GM21447 (cell line): ENCODE results near the gene MED16.

Source experiments
- ATAC-seq: cut with Tn5 transposase; IDR thresholded peaks from one replicate; pipeline ENCODE4 v1.9.1; 2021; ENCODE audit not compliant: unreplicated experiment

MED16 gene

DNA sequence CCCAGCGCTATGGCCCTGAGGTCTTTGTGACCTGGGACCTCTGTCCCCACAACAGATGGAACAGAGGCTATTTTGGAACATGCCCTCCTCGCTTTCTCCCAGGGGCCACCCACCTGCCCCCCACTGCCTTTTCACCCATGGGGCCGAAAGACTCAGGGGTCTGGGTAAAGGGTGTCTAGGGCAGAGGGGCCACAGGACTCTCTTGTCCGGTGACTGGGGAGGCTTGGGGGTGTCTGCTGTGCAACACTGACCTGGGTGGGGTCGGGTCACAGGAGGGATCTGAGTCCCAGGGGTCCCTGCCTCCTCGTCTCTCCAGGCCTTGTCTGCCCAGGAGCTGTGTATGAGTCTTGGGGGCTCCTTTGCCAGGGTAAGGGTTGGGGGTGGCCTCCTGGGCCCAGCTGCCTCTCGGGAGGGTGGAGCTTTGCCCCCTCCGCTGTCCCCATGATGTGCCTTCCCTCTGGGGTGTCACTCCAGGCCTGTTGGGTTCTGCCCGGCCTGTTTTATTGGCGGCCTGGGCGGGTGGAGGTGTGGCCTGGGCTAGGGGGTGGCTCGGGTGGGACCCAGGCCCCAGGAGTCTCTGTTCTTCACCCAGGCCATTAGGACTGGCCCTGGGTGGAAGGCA, 34.9 kb upstream of the MED16 start:
- ATAC-seq = no peak

DNA sequence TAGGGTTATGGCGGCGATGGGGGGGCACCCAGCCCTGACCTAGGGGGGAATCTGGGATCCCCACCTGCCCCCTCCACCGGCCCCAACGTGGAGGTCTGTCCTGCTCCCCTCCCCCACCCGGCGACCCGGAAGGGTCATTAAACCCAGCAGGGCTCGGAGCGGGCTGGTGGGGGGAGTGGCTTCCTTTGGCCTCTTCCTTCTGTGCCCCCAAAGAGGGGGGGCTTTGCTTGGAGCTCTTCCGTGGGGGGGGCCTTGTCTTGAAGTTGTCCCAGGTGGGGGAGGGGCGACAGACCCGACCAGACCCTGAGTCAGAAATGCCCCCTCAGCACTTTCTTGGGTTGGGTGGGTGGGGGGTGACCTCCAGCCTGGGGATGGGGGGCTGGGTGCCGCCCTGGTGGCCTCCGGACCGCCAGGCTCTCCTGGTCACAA, 34.4 kb upstream of the MED16 start:
- no peak for ATAC-seq

DNA sequence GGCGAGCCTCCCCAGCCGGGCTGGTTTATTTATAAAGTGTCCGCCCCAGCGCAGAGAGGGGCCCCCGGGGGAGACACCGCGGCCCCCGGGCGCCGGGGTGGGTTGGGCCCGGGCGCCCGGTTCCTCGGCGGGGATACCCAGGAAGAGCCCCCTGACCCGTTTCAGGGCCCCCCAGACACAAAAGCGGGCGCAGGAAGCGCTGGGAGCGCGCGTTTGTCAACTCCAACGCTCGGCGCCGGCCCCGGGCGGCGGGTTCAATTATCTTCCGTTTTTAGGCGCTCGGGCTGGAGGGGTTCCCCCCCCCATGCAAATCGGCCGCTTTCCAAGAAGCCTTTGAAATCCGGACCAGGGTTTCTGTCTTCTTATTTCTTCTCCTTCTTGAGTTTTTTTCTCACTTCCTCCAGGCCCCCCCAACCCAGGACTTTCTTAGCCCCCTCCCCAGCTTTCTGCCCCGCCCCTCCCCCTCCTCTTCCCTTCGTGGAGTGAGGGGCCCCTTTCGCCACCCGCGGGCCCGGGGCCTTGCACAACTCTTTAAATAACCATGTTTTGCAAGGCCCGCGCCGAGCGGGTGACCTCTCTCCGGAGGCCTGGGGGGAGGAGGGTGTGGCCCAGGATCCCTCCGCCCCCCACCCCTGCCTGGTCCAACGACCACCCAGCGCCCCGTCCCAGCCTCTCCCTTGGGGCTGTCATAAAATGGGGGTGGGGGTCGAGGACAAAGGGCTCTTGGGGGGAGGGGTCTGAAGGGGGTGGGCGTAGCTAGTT, 33.8 kb upstream of the MED16 start:
- ATAC-seq = no peak

DNA sequence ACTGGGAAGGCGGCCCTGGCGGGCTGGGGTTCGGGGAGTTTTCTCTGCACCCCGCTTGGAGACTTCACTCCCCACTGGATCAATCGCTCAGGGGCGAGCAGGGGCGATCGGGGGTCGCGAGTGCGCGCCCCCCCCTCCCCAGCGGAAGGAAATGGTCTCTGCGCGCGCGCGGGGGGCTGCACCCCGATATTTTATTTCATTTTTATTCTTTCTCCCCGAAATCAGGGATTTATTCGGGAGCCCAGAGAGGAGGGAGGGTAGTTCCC, 33.3 kb upstream of the MED16 start:
- no peak for ATAC-seq

DNA sequence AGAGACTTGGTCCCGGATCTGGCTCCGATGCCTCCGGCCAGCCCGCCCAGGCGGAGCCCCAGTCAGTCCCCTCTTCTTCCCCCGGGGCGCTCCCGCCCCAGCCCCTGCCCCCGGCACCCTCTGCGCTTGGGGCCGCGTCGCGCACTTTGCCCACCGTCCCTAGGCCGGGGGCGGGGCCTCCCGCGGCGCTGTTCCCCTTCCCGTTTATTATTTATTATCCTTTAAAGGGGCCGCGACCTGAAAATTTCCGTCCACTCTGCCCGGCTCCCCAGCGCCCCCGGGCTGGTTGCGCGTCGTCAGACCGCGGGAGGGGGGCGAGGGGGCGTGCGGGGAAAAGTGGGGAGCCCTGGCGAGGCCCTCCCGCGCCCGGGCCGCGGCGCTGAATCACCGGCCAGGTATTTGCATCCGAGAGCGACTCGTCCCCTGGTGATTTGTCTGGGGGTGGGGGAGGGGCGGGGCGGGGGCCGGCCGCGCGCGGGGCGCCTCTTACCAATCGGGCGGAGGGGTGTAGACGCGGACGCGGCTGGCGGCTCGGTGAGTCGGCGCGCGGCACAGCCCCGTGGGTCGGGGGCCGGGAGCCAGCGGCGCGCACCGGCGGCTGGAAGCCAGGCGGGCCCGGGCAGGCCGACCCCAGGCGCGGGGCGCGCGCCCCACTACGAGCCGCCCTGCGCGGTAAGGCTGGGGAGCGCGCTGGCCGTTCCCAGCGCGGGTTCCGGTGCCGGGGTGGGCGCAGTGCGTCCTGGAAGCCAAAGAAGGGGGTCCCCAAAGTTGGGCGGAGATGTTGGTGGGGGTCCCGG, 32.7 kb upstream of the MED16 start, which contains the start of gene ARID3A:
ARID3A (plus strand) TSS at position 510 of the 797 bp plus-strand sequence. CDS start 3,494 bp downstream, outside the sequence.
- ATAC-seq = peak; percentile 39

DNA sequence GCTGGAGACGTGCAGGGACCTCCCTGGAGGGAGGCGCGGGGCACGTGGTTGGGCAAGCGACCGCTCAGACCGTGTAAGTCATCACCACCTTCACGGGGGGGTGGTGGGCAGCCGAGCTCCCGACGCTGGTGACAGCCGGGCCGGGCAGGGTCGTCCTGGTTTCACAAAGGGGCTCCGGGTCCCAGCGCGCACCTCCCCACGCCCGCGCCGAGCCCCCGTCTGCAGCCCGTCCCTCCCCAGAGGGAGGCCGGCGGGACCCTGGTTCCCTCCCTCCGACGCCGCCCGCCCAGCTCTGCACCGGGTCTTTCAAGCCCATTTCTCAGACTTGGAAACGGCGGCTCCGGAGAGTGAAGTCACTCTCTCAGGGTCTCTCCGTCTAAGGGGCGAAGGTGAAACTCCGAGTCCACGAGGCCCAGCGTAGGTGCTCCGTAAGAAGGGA, 32.1 kb upstream of the MED16 start:
- ATAC-seq = peak; percentile 38

DNA sequence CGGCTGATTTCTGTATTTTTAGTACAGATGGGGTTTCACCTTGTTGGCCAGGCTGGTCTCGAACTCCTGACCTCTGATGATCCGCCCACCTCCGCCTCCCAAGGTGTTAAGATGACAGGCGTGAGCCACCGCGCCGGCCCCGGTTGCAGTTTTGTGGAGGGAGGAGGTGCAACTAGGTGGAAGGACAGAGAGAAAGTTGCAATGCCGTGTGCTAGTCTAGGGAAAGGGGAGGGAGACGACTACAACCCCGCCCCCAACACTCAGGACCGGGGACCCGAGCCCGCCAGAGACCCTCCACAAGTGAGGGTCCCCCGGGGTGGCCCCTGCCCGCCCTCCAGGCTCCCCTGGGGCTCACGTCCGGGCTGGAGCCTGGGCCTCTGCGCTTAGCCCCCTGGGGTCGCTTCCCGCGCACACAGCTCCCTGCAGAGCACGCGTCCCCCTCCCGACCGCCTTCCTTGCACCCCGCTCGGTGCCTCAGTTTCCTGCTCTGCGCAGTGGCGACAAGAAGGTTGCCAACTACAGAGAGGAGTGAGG, 31.6 kb upstream of the MED16 start:
- ATAC-seq = no peak

DNA sequence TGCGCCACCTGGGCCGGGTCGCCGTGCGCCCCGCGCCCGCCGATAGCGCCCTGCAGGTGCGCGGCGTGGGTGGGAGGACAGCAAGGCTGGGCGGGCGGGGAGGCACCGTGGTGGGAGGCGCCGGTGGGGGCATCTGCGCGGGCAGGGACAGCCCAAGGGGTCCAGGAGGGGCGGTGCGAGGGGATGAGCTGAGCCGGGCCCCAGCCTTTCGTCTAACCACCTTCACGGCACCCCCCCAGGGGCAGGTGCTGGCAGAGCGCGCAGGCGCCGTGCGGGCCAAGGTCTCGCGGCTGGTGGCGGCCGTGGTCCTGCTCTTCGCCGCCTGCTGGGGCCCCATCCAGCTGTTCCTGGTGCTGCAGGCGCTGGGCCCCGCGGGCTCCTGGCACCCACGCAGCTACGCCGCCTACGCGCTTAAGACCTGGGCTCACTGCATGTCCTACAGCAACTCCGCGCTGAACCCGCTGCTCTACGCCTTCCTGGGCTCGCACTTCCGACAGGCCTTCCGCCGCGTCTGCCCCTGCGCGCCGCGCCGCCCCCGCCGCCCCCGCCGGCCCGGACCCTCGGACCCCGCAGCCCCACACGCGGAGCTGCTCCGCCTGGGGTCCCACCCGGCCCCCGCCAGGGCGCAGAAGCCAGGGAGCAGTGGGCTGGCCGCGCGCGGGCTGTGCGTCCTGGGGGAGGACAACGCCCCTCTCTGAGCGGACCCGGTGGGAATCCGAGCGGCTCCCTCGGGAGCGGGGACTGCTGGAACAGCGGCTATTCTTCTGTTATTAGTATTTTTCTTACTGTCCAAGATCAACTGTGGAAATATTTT, 27.3 kb upstream of the MED16 start:
- no peak for ATAC-seq

DNA sequence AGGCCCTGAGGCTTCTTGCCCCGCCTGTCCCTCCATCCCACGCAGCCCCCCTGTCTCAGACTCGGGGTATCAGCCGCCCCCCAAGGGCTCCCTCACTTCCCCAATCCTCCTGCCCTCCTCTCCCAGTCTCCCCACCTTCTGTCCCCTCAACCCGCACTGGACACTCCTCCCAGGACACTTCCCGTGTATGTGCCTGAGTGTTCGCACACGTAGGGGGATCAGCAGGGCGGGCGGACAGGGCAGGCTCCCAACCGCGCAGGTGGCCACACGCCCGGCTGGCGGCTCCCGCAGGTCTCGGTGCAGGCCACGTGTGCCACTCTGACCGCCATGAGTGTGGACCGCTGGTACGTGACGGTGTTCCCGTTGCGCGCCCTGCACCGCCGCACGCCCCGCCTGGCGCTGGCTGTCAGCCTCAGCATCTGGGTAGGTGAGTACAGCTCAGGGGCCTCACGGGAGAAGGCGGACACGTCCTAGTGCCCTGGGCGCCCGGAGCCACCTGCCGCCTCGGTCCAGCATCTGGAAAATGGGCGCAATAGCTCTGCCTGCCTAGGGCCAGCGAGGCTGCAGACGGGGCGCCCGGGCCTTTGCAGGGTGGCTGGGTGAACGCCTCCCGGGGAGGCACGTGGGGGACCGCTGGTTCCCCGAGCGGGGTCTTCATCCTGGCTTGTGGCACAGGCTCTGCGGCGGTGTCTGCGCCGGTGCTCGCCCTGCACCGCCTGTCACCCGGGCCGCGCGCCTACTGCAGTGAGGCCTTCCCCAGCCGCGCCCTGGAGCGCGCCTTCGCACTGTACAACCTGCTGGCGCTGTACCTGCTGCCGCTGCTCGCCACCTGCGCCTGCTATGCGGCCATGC, 26.4 kb upstream of the MED16 start:
- no peak for ATAC-seq

DNA sequence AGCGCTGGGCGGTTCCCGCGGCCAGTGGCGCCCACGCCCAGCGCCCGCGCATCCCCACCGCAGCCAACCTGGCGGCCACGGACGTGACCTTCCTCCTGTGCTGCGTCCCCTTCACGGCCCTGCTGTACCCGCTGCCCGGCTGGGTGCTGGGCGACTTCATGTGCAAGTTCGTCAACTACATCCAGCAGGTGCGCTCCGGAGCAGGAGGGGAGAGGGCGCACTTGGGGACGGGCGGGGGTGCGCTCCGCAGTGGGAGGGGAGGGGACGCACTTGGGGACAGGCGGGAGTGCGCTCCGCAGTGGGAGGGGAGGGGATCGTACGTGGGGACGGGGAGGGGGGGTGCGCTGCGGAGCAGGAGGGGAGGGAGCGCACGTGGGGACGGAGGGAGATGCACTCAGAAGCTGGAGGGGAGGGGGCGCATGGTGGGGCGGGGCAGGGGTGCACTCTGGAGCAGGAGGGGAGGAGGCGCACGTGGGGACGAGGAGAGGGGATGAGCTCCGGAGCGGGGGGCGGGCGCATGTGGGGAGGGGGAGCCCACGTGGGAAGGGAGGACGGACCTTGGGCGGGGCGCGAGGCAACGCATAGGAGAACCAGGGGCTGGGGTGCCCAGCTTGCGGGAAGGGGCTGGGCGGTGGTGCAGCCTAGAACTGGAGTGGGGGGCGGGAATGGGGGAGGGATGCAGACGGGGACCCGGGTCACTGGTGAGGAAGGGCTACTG, 25.7 kb upstream of the MED16 start:
- no peak for ATAC-seq

DNA sequence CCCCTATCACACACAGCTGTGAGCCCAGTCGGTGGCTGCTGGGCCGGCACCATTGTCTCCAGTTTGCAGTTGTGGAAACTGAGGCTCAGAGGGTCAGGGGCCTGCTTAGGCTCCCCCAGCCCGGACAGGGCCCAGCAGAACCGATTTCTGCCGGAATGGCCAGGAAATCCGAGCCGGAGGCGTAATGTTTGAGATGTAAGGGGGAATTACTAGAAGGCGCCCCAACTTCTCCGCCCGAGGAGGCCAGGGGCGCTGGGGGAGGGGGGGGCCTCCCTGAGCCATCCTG, 25.1 kb upstream of the MED16 start:
- no peak for ATAC-seq

DNA sequence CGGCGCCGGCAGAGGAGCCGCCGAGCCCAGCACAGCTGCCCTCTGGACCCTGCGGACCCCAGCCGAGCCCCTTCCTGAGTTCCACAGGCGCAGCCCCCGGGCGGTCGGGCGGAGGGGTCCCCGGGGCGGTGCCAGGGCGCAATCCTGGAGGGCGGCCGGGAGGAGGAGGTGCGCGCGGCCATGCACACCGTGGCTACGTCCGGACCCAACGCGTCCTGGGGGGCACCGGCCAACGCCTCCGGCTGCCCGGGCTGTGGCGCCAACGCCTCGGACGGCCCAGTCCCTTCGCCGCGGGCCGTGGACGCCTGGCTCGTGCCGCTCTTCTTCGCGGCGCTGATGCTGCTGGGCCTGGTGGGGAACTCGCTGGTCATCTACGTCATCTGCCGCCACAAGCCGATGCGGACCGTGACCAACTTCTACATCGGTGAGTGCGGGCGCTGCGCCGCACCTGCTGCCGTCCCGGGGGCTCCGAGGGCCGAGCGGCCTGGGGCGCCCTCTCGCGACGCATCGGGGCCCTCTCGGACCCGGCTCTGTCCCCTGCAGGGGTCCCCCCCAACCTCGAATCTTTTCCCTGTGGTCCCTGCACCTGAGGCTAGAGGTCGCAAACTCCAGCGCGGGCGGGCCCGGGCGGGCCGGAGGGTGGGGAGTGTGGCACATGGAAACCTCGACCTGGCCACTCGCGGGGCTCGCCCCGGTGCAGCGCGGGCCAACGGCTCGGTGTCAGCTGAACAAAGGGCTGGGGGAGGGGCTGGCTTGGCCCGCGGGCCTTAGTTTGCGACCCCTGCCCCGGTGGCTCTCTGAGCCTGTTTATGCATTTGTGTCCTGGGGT, 24.6 kb upstream of the MED16 start, which contains the start of gene KISS1R:
KISS1R (plus strand) TSS at position 11 of the 829 bp plus-strand sequence; CDS start at position 181, 170 bp downstream.
- ATAC-seq = no peak

DNA sequence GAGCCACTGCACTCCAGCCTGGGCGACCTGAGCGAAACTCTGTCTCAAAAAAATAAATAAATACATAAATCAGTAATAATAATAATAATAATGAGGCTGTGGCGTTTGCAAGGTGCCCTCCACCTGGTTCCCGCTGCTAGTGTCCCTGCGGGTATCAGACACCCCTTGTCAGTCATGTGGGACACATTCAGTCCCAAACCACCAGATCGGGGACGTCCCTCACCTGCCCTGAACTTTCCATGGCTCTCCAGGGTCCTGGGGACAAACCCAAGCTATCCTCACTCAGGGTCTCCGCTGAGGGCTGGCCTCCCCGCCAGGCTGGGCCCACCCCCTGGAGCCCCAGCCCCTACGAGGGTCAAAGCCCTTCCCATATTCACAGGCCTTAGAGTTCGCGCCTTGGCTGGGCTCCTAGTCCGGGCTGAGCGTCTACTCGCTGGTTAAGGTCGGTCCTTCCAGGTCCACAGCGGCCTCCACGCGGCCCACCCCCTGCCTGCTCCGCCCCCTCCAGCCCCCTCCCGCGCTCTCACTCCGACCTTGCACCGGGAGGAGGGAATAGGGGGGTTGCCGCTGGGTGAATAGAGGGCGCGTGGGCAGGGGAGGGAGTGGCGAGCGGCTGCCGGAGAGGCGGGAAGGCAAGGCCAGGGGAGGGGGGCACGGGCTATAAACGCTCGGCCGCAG, 23.8 kb upstream of the MED16 start:
- ATAC-seq = no peak

DNA sequence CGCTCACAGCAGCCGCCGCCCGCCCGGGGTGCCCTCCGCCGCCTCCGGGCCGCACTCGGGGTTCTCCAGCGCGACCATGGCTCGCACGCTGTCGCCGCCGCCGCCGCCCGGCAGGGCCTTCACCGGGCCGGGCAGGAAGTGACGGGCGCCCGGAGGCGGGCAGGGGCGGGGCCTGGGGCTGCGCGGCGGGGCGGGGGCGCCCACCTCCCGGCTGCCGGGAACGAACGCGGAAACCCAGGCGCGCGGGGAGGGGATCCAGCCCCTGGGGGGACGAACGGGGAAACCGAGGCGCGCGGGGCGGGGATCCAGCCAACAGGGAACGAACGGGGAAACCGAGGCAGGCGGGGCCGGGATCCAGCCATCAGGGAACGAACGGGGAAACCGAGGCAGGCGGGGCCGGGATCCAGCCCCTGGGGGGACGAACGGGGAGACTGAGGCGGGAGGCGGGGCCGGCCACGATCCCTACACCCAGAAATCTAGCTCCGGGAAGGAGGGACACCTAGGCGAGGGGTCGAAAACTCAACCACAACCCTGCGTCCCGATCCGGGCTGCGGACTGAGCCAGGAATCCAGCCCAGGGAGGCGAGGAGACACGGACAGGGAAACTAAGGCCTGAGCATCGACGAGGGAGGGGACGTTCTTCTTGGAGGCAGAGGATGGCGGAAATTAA, 20.2 kb upstream of the MED16 start, which contains the start of gene R3HDM4:
R3HDM4 (minus strand) TSS at position 140 of the 669 bp plus-strand sequence; CDS start at position 78, 62 bp downstream.
- ATAC-seq = no peak

DNA sequence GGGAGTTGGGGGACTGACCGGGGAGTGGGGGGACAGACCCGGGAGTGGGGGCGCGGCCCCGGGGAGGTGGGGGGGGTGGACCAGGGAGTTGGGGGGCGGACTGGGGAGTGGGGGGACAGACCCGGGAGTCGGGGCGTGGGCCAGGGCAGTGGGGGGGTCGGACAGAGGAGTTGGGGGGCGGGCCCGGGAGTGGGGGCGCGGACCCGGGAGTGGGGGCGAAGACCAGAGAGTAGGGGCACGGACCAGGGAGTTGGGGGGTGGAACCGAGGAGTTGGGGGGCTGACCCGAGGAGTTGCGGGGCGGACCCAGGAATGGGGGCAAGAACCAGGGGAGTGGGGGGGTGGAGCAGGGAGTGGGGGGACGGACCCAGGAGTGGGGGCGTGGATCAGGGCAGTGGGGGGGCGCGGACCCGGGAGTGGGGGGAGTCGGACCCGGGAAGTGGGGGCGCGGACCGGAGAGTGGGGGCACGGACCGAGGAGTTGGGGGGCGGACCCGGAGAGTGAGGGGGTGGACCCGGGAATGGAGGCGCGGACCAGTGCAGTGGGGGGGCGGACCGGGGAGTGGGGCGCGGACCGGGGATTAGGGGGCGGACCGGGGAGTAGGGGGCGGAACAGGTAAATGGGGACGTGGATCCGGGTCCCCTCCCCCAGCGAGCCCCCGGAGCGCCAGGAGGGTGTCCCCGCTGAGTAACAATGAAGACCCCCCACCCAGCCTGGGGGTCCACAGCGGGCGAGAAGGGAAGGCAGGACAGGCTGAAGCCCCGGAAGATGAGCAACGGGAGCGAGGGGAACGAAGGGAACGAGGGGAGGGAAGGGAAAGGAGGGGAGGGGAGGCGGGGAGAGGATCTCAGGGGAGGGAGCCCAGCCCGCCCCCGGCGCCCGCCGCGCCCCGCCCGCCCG, 19.4 kb upstream of the MED16 start:
- no peak for ATAC-seq
